ENCODE data around the gene IFT88. TPM values are rescaled to one million over a fixed set of nuclear protein-coding genes. Genes with fewer than 3 reads are reported as not detected.

IFT88 gene
- total RNA-seq, 2 experiments from 2014 or later = 9.0 to 9.5 TPM

DNA sequence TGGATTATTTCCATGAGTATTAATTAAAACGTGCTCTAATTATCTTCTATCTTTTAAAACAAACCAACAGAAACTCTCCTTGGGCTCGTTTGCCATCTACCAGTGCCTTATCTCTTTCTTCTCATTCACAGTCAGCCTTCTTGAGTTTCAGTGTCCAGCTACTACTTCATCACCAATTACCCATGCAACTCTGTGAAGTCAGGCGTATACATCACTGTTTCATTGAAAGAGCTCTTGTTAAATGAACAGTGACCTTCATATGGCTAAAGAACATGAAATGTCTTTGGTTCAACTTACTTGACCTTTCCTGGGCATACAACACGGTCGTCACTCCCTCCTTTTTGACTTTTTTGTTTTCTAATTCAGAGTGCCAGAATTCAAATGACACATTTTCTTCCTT, 5.2 kb upstream of the IFT88 start:
- DNase-seq = no peak
- peaks cover 5% of the 10 kb centered on the region for H3K36me3 Mint-ChIP-seq (ENCODE audit: low read depth)
- no peak overlapping the region for H3K4me3 ChIP-seq (ENCODE audit: low read length)
- no peak for ATAC-seq (ENCODE audit: poor library complexity)
- no peaks in the 10 kb centered on the region for H3K36me3 ChIP-seq (ENCODE audit: insufficient read depth, low read length)
- H3K27ac ChIP-seq (ENCODE audit: low read depth in 1 of 2, low read length in 2 of 2) = no peak overlapping the region
- ChIA-PET POLR2A (no interaction called here), CTCF (no interaction called here)
- H3K9me3 Mint-ChIP-seq = peaks cover 3% of the 10 kb centered on the region
- no peak overlapping the region for H3K27ac Mint-ChIP-seq
- peaks cover 7% of the 10 kb centered on the region in 2 experiments for H3K9me3 ChIP-seq (ENCODE audit: control insufficient read depth in 1 of 2, insufficient read depth in 1 of 2, low read length in 2 of 2)
- H3K4me1 Mint-ChIP-seq (ENCODE audit: low read depth) = peaks cover 7% of the 10 kb centered on the region
- H3K27me3 ChIP-seq (ENCODE audit: control insufficient read depth in 1 of 2, insufficient read depth in 2 of 2, low read length in 2 of 2) = no peaks in the 10 kb centered on the region
- H3K4me3 Mint-ChIP-seq = no peak overlapping the region
- TF ChIP-seq CTCF (IDR thresholded peaks at IDR 0.05) = no peak
- H3K27me3 Mint-ChIP-seq = no peaks in the 10 kb centered on the region
- H3K4me1 ChIP-seq (ENCODE audit: insufficient read depth, low read length) = peaks cover 7% of the 10 kb centered on the region
- intact Hi-C loops (cut with DNase I, micrococcal nuclease) = loop anchor here in 1 of 2 experiments (10.0 kb wide), 2 partner anchors 597 to 733 kb away; no protein-coding TSS in a partner anchor

- ChIA-PET POLR2A (interaction anchor here (1.0 kb wide), 1 partner anchor 39 kb away, joined by 5 read pairs; the partner anchor contains the start of gene CRYL1), CTCF (no interaction called here)
- Mint-ChIP-seq H3K36me3 (ENCODE audit: low read depth) (peaks cover 15% of the 10 kb centered on the region), H3K9me3 (peaks cover 6% of the 10 kb centered on the region), H3K27ac (no peak overlapping the region), H3K27me3 (no peaks in the 10 kb centered on the region), H3K4me1 (ENCODE audit: low read depth) (peaks cover 19% of the 10 kb centered on the region), H3K4me3 (peak overlapping the region; percentile 63)
- no peaks in the 10 kb centered on the region for H3K27me3 ChIP-seq (ENCODE audit: control insufficient read depth in 1 of 2, insufficient read depth in 2 of 2, low read length in 2 of 2)
- peaks cover 7% of the 10 kb centered on the region in 2 experiments for H3K9me3 ChIP-seq (ENCODE audit: control insufficient read depth in 1 of 2, insufficient read depth in 1 of 2, low read length in 2 of 2)
- no peak for TF ChIP-seq CTCF (IDR thresholded peaks at IDR 0.05)
- intact Hi-C loops (cut with DNase I, micrococcal nuclease) = loop anchor here (2.0 to 10.0 kb wide), 4 partner anchors 38 to 730 kb away; partner anchors contain the start of gene CRYL1 (in 2 of the 2)
- H3K4me3 ChIP-seq (ENCODE audit: low read length) = no peak overlapping the region
- no peak for DNase-seq
- H3K36me3 ChIP-seq (ENCODE audit: insufficient read depth, low read length) = no peaks in the 10 kb centered on the region
- H3K4me1 ChIP-seq (ENCODE audit: insufficient read depth, low read length) = peaks cover 15% of the 10 kb centered on the region
- ATAC-seq (ENCODE audit: poor library complexity) = no peak
- no peak overlapping the region for H3K27ac ChIP-seq (ENCODE audit: low read depth in 1 of 2, low read length in 2 of 2)
These were observed 1.7 kb upstream of the IFT88 start for GRCh38 chr13:20565115-20565736.

GRCh38 chr13:20566468-20566897, 474 bp upstream of the IFT88 start:
- DNase-seq = peak in 4 of 14 experiments; percentile 0 to 10 (median 2)
- peaks cover 7% of the 10 kb centered on the region in 2 experiments for H3K9me3 ChIP-seq (ENCODE audit: control insufficient read depth in 1 of 2, insufficient read depth in 1 of 2, low read length in 2 of 2)
- no peaks in the 10 kb centered on the region for H3K27me3 ChIP-seq (ENCODE audit: control insufficient read depth in 1 of 2, insufficient read depth in 2 of 2, low read length in 2 of 2)
- Mint-ChIP-seq H3K27me3 (no peaks in the 10 kb centered on the region), H3K4me3 (peak overlapping the region; percentile 96), H3K27ac (peak overlapping the region; percentile 82), H3K4me1 (ENCODE audit: low read depth) (peaks cover 19% of the 10 kb centered on the region), H3K36me3 (ENCODE audit: low read depth) (peaks cover 20% of the 10 kb centered on the region), H3K9me3 (peaks cover 6% of the 10 kb centered on the region)
- H3K4me1 ChIP-seq (ENCODE audit: insufficient read depth, low read length) = peaks cover 15% of the 10 kb centered on the region
- CTCF ChIA-PET = interaction anchor here (1.3 kb wide), 1 partner anchor 40 kb away, joined by 3 read pairs; no protein-coding TSS in a partner anchor
- no peak for ATAC-seq (ENCODE audit: poor library complexity)
- no peak for TF ChIP-seq CTCF (IDR thresholded peaks at IDR 0.05)
- peak overlapping the region; percentile 46 to 53 for H3K27ac ChIP-seq (ENCODE audit: low read depth in 1 of 2, low read length in 2 of 2)
- H3K4me3 ChIP-seq (ENCODE audit: low read length) = peak overlapping the region; percentile 69
- H3K36me3 ChIP-seq (ENCODE audit: insufficient read depth, low read length) = no peaks in the 10 kb centered on the region
- POLR2A ChIA-PET = interaction anchor here (1.0 kb wide), 1 partner anchor 40 kb away, joined by 5 read pairs; the partner anchor contains the start of gene CRYL1
- intact Hi-C loops (cut with DNase I, micrococcal nuclease) = loop anchor here (2.0 to 10.0 kb wide), 5 partner anchors 39 to 728 kb away; partner anchors contain the start of gene CRYL1 (in 1 of the 2)

Measured in CD4-positive, alpha-beta T cell (primary cell).